Activated CD8-positive, alpha-beta memory T cell treated with anti-CD3 and anti-CD28 coated beads, Interleukin-2, amount 10 ng/mL, durations not matched to agents 7 days and 5 days (primary cell): ENCODE measurements around the gene CDC23. TPM values are rescaled to one million over a fixed set of nuclear protein-coding genes. Genes with fewer than 3 reads are reported as not detected.
"Not testable (repeated sequence)": the region's sequence is repeated elsewhere in the genome, so short reads cannot be mapped to it uniquely, and the experiment has no call there.

Experiments used
- ATAC-seq: fragments of 150-1000 bp; cut with Tn5 transposase; one replicate; pipeline ENCODE4 v1.10.0; 2021; ENCODE audit warnings: moderate library complexity
- CTCF ChIA-PET: fragments of 350-600 bp; sonication (Branson Sonifier 250); formaldehyde crosslinking; loops from one replicate; lab custom pipeline; 2021; ENCODE audit warnings: antibody characterized with exemption; lab: Charles Lee
- DNase-seq: peaks from one replicate; pipeline ENCODE4 v3.0.0-alpha.2; 2020
- H3K27ac Mint-ChIP-seq: one replicate; pipeline ENCODE4 v1.8.0; 2021; ENCODE audit warnings: mild to moderate bottlenecking, mixed read lengths
- H3K27me3 Mint-ChIP-seq: one replicate; pipeline ENCODE4 v1.8.0; 2021; ENCODE audit warnings: mixed read lengths
- H3K36me3 Mint-ChIP-seq: one replicate; pipeline ENCODE4 v1.8.0; 2021; ENCODE audit warnings: mild to moderate bottlenecking, mixed read lengths
- H3K4me1 Mint-ChIP-seq: one replicate; pipeline ENCODE4 v1.8.0; 2021; ENCODE audit warnings: mixed read lengths
- H3K4me3 Mint-ChIP-seq: one replicate; pipeline ENCODE4 v1.8.0; 2021; ENCODE audit warnings: mild to moderate bottlenecking, moderate library complexity, mixed read lengths
- H3K9me3 Mint-ChIP-seq: one replicate; pipeline ENCODE4 v1.8.0; 2022; ENCODE audit warnings: low read depth, mixed read lengths
- total RNA-seq, 2 experiments: library from RNA; stranded (reverse); gene quantifications; one replicate each; pipeline ENCODE4 v1.2.3, GENCODE V29; 2021

CDC23 gene, protein sequence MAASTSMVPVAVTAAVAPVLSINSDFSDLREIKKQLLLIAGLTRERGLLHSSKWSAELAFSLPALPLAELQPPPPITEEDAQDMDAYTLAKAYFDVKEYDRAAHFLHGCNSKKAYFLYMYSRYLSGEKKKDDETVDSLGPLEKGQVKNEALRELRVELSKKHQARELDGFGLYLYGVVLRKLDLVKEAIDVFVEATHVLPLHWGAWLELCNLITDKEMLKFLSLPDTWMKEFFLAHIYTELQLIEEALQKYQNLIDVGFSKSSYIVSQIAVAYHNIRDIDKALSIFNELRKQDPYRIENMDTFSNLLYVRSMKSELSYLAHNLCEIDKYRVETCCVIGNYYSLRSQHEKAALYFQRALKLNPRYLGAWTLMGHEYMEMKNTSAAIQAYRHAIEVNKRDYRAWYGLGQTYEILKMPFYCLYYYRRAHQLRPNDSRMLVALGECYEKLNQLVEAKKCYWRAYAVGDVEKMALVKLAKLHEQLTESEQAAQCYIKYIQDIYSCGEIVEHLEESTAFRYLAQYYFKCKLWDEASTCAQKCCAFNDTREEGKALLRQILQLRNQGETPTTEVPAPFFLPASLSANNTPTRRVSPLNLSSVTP
- 10 to 100 TPM; 37.0 to 42.7 TPM for total RNA-seq

DNA sequence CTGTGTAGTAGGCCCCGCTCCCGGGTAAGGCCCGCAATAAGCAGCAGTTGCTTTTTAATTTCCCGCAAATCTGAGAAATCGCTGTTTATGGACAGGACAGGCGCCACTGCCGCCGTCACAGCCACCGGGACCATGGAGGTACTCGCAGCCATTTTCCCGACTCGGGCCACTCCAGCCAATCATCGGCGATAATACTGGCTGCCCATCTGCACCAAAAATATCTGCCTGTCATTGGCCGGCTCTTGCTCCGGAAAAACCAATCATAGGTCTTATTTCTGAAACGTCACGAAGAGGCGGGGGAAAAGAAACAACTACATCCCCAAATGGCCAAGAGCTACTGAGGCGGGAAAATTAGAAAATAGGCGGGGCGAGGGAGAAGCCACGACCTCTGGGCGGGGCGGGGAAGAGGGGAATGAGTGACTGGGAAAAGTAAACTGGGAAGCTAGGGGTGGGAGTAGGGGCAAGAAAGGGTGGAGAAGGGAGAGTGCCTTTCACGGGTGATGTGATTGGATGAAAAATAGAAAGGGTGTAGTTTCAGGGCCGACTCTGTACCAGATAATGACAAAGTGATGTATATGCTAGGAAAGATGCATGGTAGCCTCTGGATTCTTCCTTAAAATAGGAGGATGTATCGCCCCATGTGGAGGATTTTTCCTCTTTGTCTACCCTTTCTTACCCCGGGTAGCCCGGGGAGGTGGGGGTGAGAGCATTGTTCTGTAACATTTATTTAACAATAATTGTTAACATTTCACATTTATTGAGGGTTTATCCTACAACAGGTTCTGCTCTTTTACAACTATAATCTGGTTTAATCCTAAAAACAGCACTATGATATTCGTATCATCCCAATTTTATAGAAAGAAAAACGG lies at the start of gene CDC23:
Gene CDC23, minus strand, starts transcription at position 163 of the 869 bp plus-strand sequence. Its CDS starts 11 bp downstream, at position 152.
- H3K27me3 Mint-ChIP-seq: no peaks in the 10 kb centered on the region
- peak within 1 kb of the TSS; percentile 99 for H3K27ac Mint-ChIP-seq
- DNase-seq (peak; percentile 96), ATAC-seq (peak; percentile 100)
- no peaks in the 10 kb centered on the region for H3K9me3 Mint-ChIP-seq
- CTCF ChIA-PET: interaction anchor here (1.0 to 3.7 kb wide), 5 partner anchors 10 to 250 kb away, joined by 3 to 28 read pairs (median 4); partner anchors contain the start of gene KDM3B
- H3K4me3 Mint-ChIP-seq: peak within 1 kb of the TSS; percentile 97
- H3K4me1 Mint-ChIP-seq: peaks cover 23% of the 10 kb centered on the region
- peaks cover 7% of the 10 kb centered on the region for H3K36me3 Mint-ChIP-seq

DNA sequence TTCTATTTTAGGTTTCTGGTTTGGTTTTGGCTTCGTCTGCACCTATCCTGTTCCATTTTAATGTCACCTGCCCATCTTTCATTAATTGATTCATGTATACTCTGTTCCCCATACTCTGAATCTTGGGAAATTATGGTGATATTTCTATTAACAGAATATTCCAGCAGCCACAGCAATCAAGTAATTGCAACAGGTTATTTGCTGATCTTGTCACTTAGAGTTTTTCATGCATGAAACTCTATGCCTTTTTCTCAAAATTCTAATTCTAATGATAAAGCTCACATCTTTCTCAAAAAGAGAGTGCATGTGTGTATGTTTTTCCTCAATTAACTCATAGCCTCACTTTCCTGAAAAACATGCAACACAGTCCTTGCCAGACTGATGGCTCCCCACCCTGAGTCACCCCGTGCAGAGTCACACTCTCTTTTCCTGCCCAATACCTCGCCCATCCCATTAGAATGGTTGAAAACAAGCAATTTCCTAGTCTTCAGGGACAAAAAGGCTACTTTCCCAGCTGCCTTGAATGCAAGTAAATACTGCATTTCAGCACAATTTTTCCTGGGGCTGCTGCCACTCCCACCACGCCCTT lies 45.7 kb upstream of the CDC23 start:
- H3K27me3 Mint-ChIP-seq: peaks cover 10% of the 10 kb centered on the region
- CTCF ChIA-PET: interaction anchor here (0.8 kb wide), 1 partner anchor 190 kb away, joined by 3 read pairs; no protein-coding TSS in a partner anchor
- H3K4me3 Mint-ChIP-seq: no peak overlapping the region
- DNase-seq (no peak), ATAC-seq (no peak)
- H3K27ac Mint-ChIP-seq: no peak overlapping the region
- no peaks in the 10 kb centered on the region for H3K4me1 Mint-ChIP-seq
- no peaks in the 10 kb centered on the region for H3K36me3 Mint-ChIP-seq
- H3K9me3 Mint-ChIP-seq: no peaks in the 10 kb centered on the region

DNA sequence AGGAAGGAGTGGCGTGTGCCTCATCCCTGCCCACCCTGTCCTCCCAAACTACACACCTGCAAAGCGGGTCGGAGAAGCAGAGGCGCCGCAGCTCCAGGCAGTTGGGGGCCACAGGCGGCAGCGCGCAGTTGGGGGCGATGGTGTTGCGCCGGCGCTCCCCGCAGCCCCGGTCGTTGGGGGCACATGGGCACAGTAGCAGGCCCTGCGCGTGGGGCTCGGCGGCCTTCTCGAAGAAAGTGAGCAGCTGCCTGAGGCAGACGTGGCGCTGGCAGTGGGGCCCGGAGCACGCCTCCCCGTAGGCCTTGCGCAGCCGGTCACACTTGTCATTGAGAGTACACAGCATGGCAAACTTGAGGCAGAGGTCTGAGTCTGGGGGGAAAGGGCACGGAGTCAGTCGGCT lies 44.5 kb upstream of the CDC23 start:
- no peaks in the 10 kb centered on the region for H3K4me1 Mint-ChIP-seq
- DNase-seq (no peak), ATAC-seq (no peak)
- H3K4me3 Mint-ChIP-seq: no peak overlapping the region
- no peak overlapping the region for H3K27ac Mint-ChIP-seq
- no peaks in the 10 kb centered on the region for H3K9me3 Mint-ChIP-seq
- H3K27me3 Mint-ChIP-seq: peaks cover 10% of the 10 kb centered on the region
- no peaks in the 10 kb centered on the region for H3K36me3 Mint-ChIP-seq
- CTCF ChIA-PET: no interaction called here

DNA sequence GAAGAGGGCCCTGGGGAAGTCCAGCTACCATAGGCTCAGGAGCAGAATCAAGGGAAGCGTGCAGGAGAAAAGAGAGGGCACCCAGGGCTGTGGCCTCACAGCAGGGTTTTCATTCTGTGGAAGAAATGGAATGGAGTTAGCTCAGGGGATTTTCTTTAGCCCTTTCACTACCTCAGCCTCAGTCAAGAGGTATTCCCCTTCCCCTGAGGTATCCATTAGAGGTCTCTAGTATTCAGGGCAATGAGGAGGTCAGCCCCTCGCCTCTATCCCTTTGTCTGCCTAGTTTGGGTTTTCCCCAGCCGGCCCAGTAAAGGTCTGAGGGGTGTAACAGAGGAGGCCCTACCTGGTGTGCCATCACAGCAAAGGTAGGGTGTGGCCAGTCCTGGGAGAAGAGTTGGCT lies 39.8 kb upstream of the CDC23 start:
- DNase-seq (no peak), ATAC-seq (no peak)
- Mint-ChIP-seq H3K36me3 (no peaks in the 10 kb centered on the region), H3K4me1 (no peaks in the 10 kb centered on the region), H3K27ac (no peak overlapping the region), H3K9me3 (no peaks in the 10 kb centered on the region), H3K27me3 (peaks cover 8% of the 10 kb centered on the region), H3K4me3 (no peak overlapping the region)
- CTCF ChIA-PET: interaction anchor here (1.5 kb wide), 1 partner anchor 10 kb away, joined by 3 read pairs; no protein-coding TSS in a partner anchor

DNA sequence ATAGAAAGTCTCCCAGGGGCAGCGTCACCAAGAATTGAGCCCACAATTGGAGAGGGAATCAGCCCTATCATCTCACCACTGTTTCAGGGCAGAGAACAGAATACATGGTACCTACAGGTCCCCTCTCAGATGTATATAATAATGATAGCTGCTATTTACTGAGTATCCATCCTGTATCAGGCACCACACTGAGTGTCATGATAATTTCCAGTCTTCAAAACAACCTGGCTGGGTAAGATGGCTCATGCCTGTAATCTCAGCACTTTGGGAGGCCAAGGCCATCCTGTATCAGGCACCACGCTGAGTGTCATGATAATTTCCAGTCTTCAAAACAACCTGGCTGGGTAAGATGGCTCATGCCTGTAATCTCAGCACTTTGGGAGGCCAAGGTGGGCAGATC lies 34.7 kb upstream of the CDC23 start:
- H3K27ac Mint-ChIP-seq, H3K9me3 Mint-ChIP-seq, H3K36me3 Mint-ChIP-seq, DNase-seq, CTCF ChIA-PET, ATAC-seq, H3K4me3 Mint-ChIP-seq, H3K4me1 Mint-ChIP-seq: not testable (repeated sequence)
- H3K27me3 Mint-ChIP-seq: peaks cover 22% of the 10 kb centered on the region

DNA sequence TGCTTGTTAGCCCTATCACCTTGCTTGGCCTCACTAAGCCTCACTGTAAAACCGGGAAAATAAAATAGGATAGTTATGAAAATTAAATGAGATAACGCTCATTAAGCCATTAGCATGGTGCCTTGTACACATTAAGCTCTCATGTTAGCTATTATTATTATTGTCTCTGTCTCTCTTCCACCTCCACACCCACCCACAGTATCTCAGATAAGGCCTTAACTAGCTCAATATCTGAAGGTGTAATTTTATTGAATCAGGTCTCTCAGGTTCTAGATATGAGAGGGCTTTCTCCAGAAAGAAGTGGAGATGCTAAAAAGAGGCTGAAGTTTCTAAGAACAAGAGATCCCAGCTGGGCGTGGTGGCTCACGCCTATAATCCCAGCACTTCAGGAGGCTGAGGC lies 33.7 kb upstream of the CDC23 start:
- Mint-ChIP-seq H3K36me3 (no peaks in the 10 kb centered on the region), H3K4me1 (peaks cover 2% of the 10 kb centered on the region), H3K27me3 (peaks cover 30% of the 10 kb centered on the region), H3K9me3 (no peaks in the 10 kb centered on the region), H3K27ac (no peak overlapping the region), H3K4me3 (no peak overlapping the region)
- CTCF ChIA-PET: no interaction called here
- DNase-seq (no peak), ATAC-seq (no peak)

DNA sequence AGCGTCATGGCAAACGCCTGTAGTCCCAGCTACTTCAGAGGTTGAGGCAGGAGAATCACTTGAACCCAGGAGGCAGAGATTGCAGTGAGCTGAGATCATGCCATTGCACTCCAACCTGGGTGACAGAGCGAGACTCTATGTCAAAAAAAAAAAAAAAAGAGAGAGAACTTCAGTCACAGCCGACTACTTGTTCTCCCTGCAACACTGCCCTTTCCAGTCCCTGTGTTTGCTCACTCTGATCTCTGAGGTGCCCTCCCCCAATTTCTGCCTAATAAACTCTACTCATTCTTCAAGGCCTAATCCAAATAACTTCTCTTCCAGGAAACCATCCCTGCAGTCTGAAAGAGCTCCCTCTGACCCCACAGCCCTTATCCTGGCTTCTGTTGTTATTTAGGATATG lies 33.2 kb upstream of the CDC23 start:
- H3K9me3 Mint-ChIP-seq: no peaks in the 10 kb centered on the region
- H3K4me3 Mint-ChIP-seq: no peak overlapping the region
- ATAC-seq (no peak), DNase-seq (no peak)
- peaks cover 33% of the 10 kb centered on the region for H3K27me3 Mint-ChIP-seq
- no peak overlapping the region for H3K27ac Mint-ChIP-seq
- H3K4me1 Mint-ChIP-seq: peaks cover 5% of the 10 kb centered on the region
- no peaks in the 10 kb centered on the region for H3K36me3 Mint-ChIP-seq
- CTCF ChIA-PET: no interaction called here

DNA sequence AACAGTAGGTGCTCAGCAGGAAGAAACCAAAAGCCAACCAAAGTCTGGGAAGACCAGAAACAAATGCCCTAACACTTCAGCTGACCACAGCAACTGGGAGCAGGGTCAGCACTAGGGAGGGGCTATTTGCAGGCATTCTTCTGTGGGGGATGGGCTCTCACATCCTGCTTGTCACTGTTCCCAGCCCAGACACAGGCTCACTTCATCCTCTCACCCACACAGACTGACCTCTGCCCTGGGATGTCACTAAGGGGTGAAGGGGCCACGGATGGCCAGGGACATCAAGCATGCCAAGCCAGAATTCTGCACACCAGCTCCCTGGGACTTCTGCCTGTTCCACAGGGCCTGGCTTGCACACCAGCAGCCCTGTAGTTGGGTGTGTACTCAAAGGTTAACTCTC lies 32.6 kb upstream of the CDC23 start:
- H3K9me3 Mint-ChIP-seq: no peaks in the 10 kb centered on the region
- ATAC-seq: no peak
- no peak for DNase-seq
- no peak overlapping the region for H3K27ac Mint-ChIP-seq
- peaks cover 11% of the 10 kb centered on the region for H3K4me1 Mint-ChIP-seq
- no peaks in the 10 kb centered on the region for H3K36me3 Mint-ChIP-seq
- CTCF ChIA-PET: no interaction called here
- no peak overlapping the region for H3K4me3 Mint-ChIP-seq
- peaks cover 39% of the 10 kb centered on the region for H3K27me3 Mint-ChIP-seq

DNA sequence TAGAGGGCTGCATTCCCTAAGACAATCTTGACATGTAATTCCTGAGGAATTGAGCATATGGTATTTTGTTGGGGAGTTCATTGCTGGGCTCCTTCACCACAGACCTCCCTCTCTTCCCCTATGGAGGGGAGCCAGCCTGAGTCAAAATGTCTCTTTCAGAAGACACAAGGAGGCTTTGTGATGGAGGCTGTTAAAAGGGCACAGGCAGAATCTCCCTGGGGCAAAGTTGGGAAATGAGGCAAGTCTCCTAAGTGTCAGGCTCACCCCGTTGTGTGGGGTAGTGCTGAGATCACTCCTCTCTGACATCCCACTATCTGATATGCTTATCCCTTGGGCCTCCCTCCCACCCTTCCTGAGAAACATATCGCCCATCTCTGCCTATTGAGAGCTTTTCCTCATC lies 30.7 kb upstream of the CDC23 start:
- Mint-ChIP-seq H3K27me3 (peaks cover 52% of the 10 kb centered on the region), H3K4me3 (no peak overlapping the region), H3K36me3 (no peaks in the 10 kb centered on the region), H3K4me1 (peaks cover 16% of the 10 kb centered on the region), H3K27ac (no peak overlapping the region), H3K9me3 (no peaks in the 10 kb centered on the region)
- ATAC-seq (no peak), DNase-seq (no peak)
- CTCF ChIA-PET: interaction anchor here (0.8 kb wide), 1 partner anchor 8 kb away, joined by 3 read pairs; no protein-coding TSS in a partner anchor

DNA sequence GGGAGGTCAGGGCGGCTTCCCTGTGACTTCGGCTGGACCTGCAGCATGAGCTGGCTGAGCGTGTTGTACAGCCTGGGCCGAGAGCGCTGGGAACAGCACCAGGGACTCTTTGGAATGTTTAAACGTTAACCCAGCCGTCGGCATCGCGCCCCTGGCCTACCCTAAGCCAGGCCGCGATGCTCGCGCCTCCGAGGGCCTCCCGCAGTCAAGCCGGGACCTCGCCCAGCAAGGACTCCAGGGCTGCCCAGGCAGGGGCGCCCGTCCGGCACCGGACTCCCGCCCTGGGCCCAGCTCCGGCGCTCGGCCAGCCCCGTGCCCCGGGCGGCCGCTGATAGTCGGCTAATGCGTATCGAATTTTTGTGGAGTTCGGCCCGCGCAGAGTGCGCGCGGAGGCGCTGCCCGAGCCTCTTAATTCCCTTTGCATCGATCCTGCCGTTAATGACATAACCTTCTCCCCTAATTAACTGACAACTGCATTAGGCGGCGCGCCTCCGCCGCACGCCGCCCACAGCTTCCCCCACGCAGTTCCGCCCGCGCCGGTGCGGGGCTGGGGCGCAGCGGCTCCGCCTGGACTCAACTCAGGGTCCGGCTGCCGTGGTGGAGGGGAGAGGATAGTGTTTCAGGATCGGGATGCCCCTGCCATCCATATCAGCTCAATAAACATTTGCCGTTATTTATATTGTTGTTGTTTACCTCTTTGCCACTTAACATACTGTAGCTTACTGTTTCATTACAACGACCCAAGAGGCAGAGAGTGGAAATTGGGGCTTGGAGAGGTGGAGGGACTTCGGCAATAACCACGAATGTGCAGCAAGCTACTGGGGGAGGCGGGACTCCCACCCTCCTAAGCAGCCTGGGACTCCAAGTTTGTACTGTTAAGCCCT lies 28.8 kb upstream of the CDC23 start:
- CTCF ChIA-PET: interaction anchor here (0.6 to 1.3 kb wide), 4 partner anchors 19 to 110 kb away, joined by 3 to 4 read pairs (median 4); partner anchors contain the start of gene KDM3B
- Mint-ChIP-seq H3K36me3 (no peaks in the 10 kb centered on the region), H3K9me3 (no peaks in the 10 kb centered on the region), H3K4me3 (peak overlapping the region; percentile 30), H3K27ac (no peak overlapping the region), H3K27me3 (peaks cover 60% of the 10 kb centered on the region), H3K4me1 (peaks cover 16% of the 10 kb centered on the region)
- DNase-seq: no peak
- peak; percentile 75 for ATAC-seq

DNA sequence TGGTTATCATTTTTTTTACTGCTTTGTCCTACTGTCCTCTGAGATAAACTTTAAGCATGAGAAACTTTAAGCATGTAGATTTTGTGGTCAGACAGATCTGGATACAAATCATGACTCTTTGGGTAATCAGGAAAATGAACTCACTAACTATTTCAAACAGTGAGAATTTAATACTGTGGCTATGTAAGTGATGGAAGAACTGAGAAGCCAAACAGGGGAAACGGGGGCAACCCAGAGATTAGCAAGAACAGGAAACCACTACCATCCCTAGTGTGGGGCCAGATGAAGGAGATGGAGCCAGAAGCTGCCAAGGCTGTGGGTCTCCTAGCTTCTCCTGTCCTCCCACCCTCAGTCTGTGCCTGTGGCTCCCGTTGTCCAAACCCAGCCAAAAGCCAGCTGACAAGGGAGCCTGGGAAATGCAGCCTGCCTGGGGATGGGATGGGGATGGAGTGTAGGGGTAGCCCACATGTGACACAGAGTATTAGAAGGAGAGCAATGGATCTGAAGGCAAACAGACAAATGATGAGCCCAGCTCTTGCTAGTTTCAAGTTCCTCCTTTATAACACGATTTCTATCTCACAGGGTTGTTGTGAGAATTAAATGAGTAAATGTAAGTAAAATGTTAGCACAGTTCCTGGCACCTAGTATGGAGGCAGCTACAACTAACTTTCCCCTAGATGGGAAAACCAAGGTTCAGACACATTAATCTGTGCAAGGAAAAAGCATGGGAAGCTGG lies 27.7 kb upstream of the CDC23 start:
- CTCF ChIA-PET: interaction anchor here (1.5 kb wide), 1 partner anchor 10 kb away, joined by 3 read pairs; no protein-coding TSS in a partner anchor
- peaks cover 63% of the 10 kb centered on the region for H3K27me3 Mint-ChIP-seq
- H3K9me3 Mint-ChIP-seq: no peaks in the 10 kb centered on the region
- no peak overlapping the region for H3K27ac Mint-ChIP-seq
- peaks cover 16% of the 10 kb centered on the region for H3K4me1 Mint-ChIP-seq
- H3K36me3 Mint-ChIP-seq: no peaks in the 10 kb centered on the region
- no peak overlapping the region for H3K4me3 Mint-ChIP-seq
- peak; percentile 42 for DNase-seq
- peak; percentile 31 for ATAC-seq
